GM12872 (cell line): Measurements from ENCODE around the gene RCAN2.

Experiments used
- TF ChIP-seq, protein P1 (sequence below): IDR thresholded peaks from 3 replicates; pipeline ENCODE4 v1.5.1; 2011; ENCODE audit warnings: low read depth, mild to moderate bottlenecking, low read length, moderate library complexity; ENCODE audit not compliant: insufficient read depth

RCAN2 gene

DNA sequence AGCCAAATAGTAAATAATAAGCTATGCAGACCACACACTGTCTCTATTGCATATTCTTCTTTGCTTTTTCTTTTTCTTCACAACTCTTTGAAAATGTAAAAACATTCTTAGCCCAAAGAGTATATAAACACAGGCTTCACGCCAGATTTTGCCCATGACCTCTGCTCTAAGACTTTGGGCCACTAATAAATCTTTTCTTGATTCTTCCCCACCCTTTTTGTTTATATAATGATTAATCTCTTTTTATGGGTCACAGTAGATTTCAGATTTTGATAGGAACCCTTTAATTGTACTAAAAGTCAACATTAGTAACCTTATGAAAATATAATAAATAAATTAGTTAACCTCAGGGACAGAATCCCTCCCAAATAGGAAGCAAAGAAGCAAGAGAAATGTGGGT, 304.7 kb downstream of the RCAN2 start:
- TF ChIP-seq, protein P1, sequence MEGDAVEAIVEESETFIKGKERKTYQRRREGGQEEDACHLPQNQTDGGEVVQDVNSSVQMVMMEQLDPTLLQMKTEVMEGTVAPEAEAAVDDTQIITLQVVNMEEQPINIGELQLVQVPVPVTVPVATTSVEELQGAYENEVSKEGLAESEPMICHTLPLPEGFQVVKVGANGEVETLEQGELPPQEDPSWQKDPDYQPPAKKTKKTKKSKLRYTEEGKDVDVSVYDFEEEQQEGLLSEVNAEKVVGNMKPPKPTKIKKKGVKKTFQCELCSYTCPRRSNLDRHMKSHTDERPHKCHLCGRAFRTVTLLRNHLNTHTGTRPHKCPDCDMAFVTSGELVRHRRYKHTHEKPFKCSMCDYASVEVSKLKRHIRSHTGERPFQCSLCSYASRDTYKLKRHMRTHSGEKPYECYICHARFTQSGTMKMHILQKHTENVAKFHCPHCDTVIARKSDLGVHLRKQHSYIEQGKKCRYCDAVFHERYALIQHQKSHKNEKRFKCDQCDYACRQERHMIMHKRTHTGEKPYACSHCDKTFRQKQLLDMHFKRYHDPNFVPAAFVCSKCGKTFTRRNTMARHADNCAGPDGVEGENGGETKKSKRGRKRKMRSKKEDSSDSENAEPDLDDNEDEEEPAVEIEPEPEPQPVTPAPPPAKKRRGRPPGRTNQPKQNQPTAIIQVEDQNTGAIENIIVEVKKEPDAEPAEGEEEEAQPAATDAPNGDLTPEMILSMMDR = no peak

- TF ChIP-seq, protein P1 = no peak
Measured at GRCh38 chr6:46184114-46184513, 307.1 kb downstream of the RCAN2 start.

DNA sequence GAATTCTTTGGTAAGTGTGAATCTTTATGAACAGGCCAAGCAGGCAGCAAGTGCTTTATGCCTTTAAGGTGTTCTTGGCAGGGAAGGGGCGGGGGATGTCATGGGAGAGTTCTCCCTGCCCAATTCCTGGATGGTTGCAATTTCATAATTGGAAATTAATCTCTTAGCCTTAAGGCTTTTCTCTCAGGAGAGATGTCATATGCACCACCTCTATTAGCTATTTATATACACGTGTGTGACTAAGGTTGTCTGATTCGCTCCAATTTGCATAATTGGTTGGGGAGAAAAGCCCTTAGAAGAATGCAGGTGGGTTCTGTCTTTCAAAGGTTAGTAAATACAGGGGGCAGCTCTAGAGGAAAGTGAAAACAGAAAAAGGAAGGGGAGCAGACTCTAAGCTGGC, 315.3 kb downstream of the RCAN2 start:
- TF ChIP-seq, protein P1 = no peak

DNA sequence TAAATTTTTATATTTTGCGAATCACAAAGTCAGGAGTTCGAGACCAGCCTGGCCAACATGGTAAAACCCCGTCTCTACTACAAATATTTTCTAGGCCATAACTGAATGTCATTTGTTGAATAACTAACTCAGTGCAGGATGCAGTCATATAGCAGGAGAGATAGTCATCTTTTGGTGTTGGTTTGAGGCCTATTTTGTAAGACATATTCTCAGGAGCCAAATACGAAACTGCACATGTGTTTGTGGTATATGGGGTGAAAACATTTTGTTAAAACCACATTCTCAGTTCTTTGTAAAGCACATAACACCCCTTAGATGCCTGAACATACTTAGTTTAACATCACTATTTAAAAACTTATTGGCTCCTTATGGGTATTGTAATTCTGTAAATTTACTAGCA, 315.8 kb downstream of the RCAN2 start:
- TF ChIP-seq, protein P1 = no peak

- TF ChIP-seq, protein P1 = no peak
Measured at GRCh38 chr6:46174904-46175303, 316.3 kb downstream of the RCAN2 start.

GRCh38 chr6:46172176-46172575, 319.1 kb downstream of the RCAN2 start:
- TF ChIP-seq, protein P1 = no peak
